Gastrocnemius medialis (tissue), 4 donors: ENCODE data around the gene SLC39A11. TPM values are rescaled to one million over a fixed set of nuclear protein-coding genes. Genes with fewer than 3 reads are reported as not detected.

ENCODE experiments used
- ATAC-seq, 2 donors: fragments of 150-250 bp; one replicate each; pipeline ENCODE4 v1.9.1; 2016
- DNase-seq, 2 donors: peaks; one replicate each; pipeline ENCODE4 v3.0.0-alpha.2; 2019
- H3K27ac ChIP-seq, 4 donors: fragments of 200-600 bp; sonication (generic); 1 replicate in 1 of 4; 2 replicates in 3 of 4; pipeline ENCODE4 v1.5.1; 2016 to 2018; ENCODE audit warnings: mild to moderate bottlenecking in 2 of 4, moderate library complexity in 1 of 4
- H3K27me3 ChIP-seq, 3 donors: fragments of 200-600 bp; sonication (generic) in 2 of 3; 1 replicate in 1 of 3; 2 replicates in 2 of 3; pipeline versions ENCODE4 v1.5.1 to v1.6.0; 2016 to 2019; ENCODE audit warnings: mild to moderate bottlenecking in 1 of 3, moderate library complexity in 1 of 3
- H3K36me3 ChIP-seq, 2 donors: fragments of 200-600 bp; sonication (generic) in 1 of 2; one replicate each; pipeline ENCODE4 v1.5.1; 2017 to 2018
- H3K4me1 ChIP-seq, 2 donors: fragments of 200-600 bp; sonication (generic) in 1 of 2; one replicate each; pipeline ENCODE4 v1.5.1; 2016 to 2017; ENCODE audit warnings: mild to moderate bottlenecking in 2 of 2
- H3K4me3 ChIP-seq, 4 donors: fragments of 200-600 bp; sonication (generic) in 3 of 4; 1 replicate in 1 of 4; 2 replicates in 3 of 4; pipeline ENCODE4 v1.5.1; 2016 to 2019; ENCODE audit warnings: mild to moderate bottlenecking in 2 of 4
- H3K9me3 ChIP-seq, 3 donors: fragments of 200-600 bp; sonication (generic) in 2 of 3; 1 replicate in 1 of 3; 2 replicates in 2 of 3; pipeline ENCODE4 v1.5.1; 2016 to 2019
- CTCF ChIP-seq, 5 experiments: fragments of 450-650 bp in 3 of 5; fragments of 200-600 bp in 2 of 5; sonication (generic) in 2 of 5; IDR thresholded peaks in 4 of 5; conservative IDR thresholded peaks in 1 of 5; 1 replicate in 4 of 5; 2 replicates in 1 of 5; pipeline ENCODE4 v1.5.1; 2016 to 2019; ENCODE audit warnings: antibody characterized with exemption in 5 of 5, mild to moderate bottlenecking in 3 of 5, moderate library complexity in 3 of 5
- POLR2A ChIP-seq, 2 donors: fragments of 450-650 bp; IDR thresholded peaks; one replicate each; pipeline ENCODE4 v1.6.1; 2017; ENCODE audit warnings: antibody characterized with exemption in 2 of 2, mild to moderate bottlenecking in 2 of 2, moderate library complexity in 2 of 2
- in situ Hi-C, 4 donors: fragments of 200-750 bp; cut with MboI; loops; one replicate each; pipeline versions ENCODE4 v1.15.0 to v1.8.0; 2017; ENCODE audit warnings: low sequenced_read_pairs in 4 of 4
- intact Hi-C: fragments of 100-400 bp; cut with DNase I; formaldehyde crosslinking; loops from one replicate; pipeline ENCODE4 v1.15.1; 2023; ENCODE audit warnings: low total_unique reads
- total RNA-seq, 4 donors: library from RNA; depleted of rRNA; stranded (reverse); fragments of >200 nt; gene quantifications; one replicate each; pipeline versions ENCODE4 v1.1.0 to v1.2.3, GENCODE V29; 2016

SLC39A11 gene
- total RNA-seq, 4 donors from 2014 or later: 7.6 to 28.4 (median 10.7) TPM

DNA sequence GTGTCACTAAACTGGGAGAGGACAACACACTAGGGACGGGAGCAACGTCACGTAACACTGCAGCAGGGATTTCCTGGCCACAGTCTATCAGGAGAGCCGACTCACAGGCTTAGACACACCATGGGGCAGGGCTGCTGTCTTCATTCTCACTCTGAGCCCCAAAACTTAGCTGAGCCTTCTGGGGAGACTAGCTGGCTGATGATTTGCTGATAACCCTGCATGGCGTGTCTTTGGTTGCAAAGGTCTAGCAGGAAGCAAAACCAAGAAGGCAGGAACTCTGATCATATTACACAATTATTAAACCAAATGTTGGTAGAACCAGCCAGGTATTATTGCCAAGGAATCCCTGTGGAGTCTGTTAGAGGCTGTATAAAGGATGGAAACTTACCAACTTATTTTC is 345.0 kb downstream of the SLC39A11 start:
- Histone ChIP-seq H3K27me3 (no peaks in the 10 kb centered on the region), H3K4me1 (no peaks in the 10 kb centered on the region), H3K9me3 (no peaks in the 10 kb centered on the region), H3K36me3 (no peaks in the 10 kb centered on the region), H3K27ac (no peak overlapping the region), H3K4me3 (no peak overlapping the region)
- DNase-seq: no peak
- in situ Hi-C loops: loop anchor here in 3 of 4 donors (25.0 kb wide), 2 partner anchors 415 to 615 kb away; partner anchors contain the start of gene SSTR2 (in 3 of the 3)
- ATAC-seq: no peak
- no peak for TF ChIP-seq CTCF (IDR thresholded peaks at IDR 0.05 in 4 of 5, conservative IDR thresholded peaks at IDR 0.05 in 1 of 5)
- no peak for TF ChIP-seq POLR2A (IDR thresholded peaks at IDR 0.05)
- intact Hi-C loops: no loop called here

GRCh38 chr17:72745241-72745640 is 347.2 kb downstream of the SLC39A11 start:
- DNase-seq (no peak), ATAC-seq (no peak)
- H3K27me3 ChIP-seq: no peaks in the 10 kb centered on the region
- H3K27ac ChIP-seq: no peak overlapping the region
- no peaks in the 10 kb centered on the region for H3K36me3 ChIP-seq
- H3K9me3 ChIP-seq: no peaks in the 10 kb centered on the region
- no peaks in the 10 kb centered on the region for H3K4me1 ChIP-seq
- H3K4me3 ChIP-seq: no peak overlapping the region
- intact Hi-C loops (no loop called here), in situ Hi-C loops (loop anchor here in 3 of 4 donors (25.0 kb wide), 2 partner anchors 417 to 617 kb away; partner anchors contain the start of gene SSTR2 (in 3 of the 3))
- no peak for TF ChIP-seq CTCF (IDR thresholded peaks at IDR 0.05 in 4 of 5, conservative IDR thresholded peaks at IDR 0.05 in 1 of 5)
- TF ChIP-seq POLR2A (IDR thresholded peaks at IDR 0.05): no peak

DNA sequence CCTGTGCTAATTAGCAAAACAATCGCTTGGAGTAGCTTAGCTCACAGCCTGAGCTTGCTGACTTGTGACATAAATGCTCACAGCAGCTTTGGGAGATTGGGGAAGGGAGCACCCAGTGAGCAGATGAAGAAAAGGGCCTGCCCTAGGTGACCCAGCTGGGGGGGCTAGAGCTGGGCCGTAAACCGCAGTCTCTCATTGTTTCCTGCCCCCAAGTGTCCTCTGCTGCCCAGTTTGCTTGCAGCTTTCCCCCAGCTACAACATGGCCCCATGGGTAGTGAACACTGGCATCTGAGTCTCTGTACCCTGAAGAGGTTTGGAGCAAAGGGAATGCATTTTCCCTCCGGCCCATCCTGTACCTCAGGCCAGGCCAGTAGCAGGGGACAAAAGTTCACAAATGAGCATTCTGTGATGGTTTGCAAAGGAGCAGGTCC is 349.4 kb downstream of the SLC39A11 start:
- H3K27ac ChIP-seq: no peak overlapping the region
- intact Hi-C loops (no loop called here), in situ Hi-C loops (loop anchor here in 3 of 4 donors (25.0 kb wide), 2 partner anchors 419 to 619 kb away; partner anchors contain the start of gene SSTR2 (in 3 of the 3))
- no peaks in the 10 kb centered on the region for H3K4me1 ChIP-seq
- no peak for TF ChIP-seq POLR2A (IDR thresholded peaks at IDR 0.05)
- no peak for TF ChIP-seq CTCF (IDR thresholded peaks at IDR 0.05 in 4 of 5, conservative IDR thresholded peaks at IDR 0.05 in 1 of 5)
- H3K4me3 ChIP-seq: no peak overlapping the region
- no peak for ATAC-seq
- H3K36me3 ChIP-seq: no peaks in the 10 kb centered on the region
- DNase-seq: no peak
- no peaks in the 10 kb centered on the region for H3K9me3 ChIP-seq
- H3K27me3 ChIP-seq: no peaks in the 10 kb centered on the region

DNA sequence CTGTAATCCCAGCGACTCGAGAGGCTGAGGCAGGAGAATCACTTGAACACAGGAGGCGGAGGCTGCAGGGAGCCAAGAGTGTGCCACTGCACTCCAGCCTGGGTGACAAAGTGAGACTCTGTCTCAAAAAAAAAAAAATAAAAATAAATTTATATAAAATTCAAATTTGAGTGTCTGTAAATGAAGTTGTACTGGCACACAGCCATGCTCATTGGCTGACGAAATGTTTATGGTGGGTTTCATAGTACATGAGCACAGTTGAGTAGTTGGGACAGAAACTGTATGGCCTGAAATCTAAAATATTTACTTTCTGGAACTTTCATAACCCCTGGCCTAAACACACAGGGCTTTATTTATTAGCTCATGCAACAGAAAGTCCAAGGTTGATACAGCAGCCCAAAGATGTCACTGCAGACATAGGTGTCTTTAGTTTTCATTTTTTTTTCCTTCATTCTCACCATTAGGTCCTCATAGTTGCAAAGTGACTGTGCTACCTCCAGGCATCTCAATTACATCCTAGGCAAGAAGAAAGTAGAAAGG is 355.3 kb downstream of the SLC39A11 start:
- in situ Hi-C loops: loop anchor here in 3 of 4 donors (25.0 kb wide), 2 partner anchors 425 to 625 kb away; partner anchors contain the start of gene SSTR2 (in 3 of the 3)

More for the DNA sequence above, 355.3 kb downstream of the SLC39A11 start:
- H3K4me3 ChIP-seq: no peak overlapping the region
- TF ChIP-seq CTCF (IDR thresholded peaks at IDR 0.05 in 4 of 5, conservative IDR thresholded peaks at IDR 0.05 in 1 of 5) (no peak), POLR2A (IDR thresholded peaks at IDR 0.05) (no peak)
- intact Hi-C loops: no loop called here
- H3K9me3 ChIP-seq: no peaks in the 10 kb centered on the region
- no peak for DNase-seq
- no peak overlapping the region for H3K27ac ChIP-seq
- H3K27me3 ChIP-seq: no peaks in the 10 kb centered on the region
- ATAC-seq: no peak
- H3K36me3 ChIP-seq: no peaks in the 10 kb centered on the region
- no peaks in the 10 kb centered on the region for H3K4me1 ChIP-seq
